ENCODE data around the gene ZAR1L. TPM values are rescaled to one million over a fixed set of nuclear protein-coding genes. Genes with fewer than 3 reads are reported as not detected.

ZAR1L gene
- total RNA-seq, 2 experiments from 2014 or later = not detected

- H3K9me3 Mint-ChIP-seq = no peaks in the 10 kb centered on the region
- H3K27me3 ChIP-seq (ENCODE audit: control insufficient read depth in 1 of 2, insufficient read depth in 2 of 2, low read length in 2 of 2) = no peaks in the 10 kb centered on the region
- peaks cover 13% of the 10 kb centered on the region for H3K36me3 Mint-ChIP-seq (ENCODE audit: low read depth)
- no peaks in the 10 kb centered on the region for H3K9me3 ChIP-seq (ENCODE audit: control insufficient read depth in 1 of 2, insufficient read depth in 1 of 2, low read length in 2 of 2)
- H3K27ac Mint-ChIP-seq = peak overlapping the region; percentile 100
- H3K36me3 ChIP-seq (ENCODE audit: insufficient read depth, low read length) = no peaks in the 10 kb centered on the region
- intact Hi-C loops (cut with DNase I, micrococcal nuclease) = loop anchor here (2.0 to 10.0 kb wide), 6 partner anchors 126 to 1499 kb away; partner anchors contain the start of genes HSPH1 (in 1 of the 2), N4BP2L2 (in 1 of the 2), PDS5B (in 1 of the 2) and RFC3 (in 1 of the 2)
- H3K4me3 Mint-ChIP-seq = peak overlapping the region; percentile 96
- ATAC-seq (ENCODE audit: poor library complexity) = no peak
- peaks cover 16% of the 10 kb centered on the region for H3K4me1 Mint-ChIP-seq (ENCODE audit: low read depth)
- no peaks in the 10 kb centered on the region for H3K27me3 Mint-ChIP-seq
- CTCF ChIA-PET = interaction anchor here (0.5 kb wide), 2 partner anchors 8 to 13 kb away, joined by 3 to 4 read pairs; no protein-coding TSS in a partner anchor
- peak overlapping the region in 1 of 2 donors; percentile 100 for H3K27ac ChIP-seq (ENCODE audit: low read depth in 1 of 2, low read length in 2 of 2)
- TF ChIP-seq, protein P1, sequence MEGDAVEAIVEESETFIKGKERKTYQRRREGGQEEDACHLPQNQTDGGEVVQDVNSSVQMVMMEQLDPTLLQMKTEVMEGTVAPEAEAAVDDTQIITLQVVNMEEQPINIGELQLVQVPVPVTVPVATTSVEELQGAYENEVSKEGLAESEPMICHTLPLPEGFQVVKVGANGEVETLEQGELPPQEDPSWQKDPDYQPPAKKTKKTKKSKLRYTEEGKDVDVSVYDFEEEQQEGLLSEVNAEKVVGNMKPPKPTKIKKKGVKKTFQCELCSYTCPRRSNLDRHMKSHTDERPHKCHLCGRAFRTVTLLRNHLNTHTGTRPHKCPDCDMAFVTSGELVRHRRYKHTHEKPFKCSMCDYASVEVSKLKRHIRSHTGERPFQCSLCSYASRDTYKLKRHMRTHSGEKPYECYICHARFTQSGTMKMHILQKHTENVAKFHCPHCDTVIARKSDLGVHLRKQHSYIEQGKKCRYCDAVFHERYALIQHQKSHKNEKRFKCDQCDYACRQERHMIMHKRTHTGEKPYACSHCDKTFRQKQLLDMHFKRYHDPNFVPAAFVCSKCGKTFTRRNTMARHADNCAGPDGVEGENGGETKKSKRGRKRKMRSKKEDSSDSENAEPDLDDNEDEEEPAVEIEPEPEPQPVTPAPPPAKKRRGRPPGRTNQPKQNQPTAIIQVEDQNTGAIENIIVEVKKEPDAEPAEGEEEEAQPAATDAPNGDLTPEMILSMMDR (IDR thresholded peaks at IDR 0.05) = no peak
- peak overlapping the region; percentile 84 for H3K4me3 ChIP-seq (ENCODE audit: low read length)
- no peak for DNase-seq
- H3K4me1 ChIP-seq (ENCODE audit: insufficient read depth, low read length) = peaks cover 15% of the 10 kb centered on the region
- POLR2A ChIA-PET = interaction anchor here (0.9 to 3.2 kb wide), 8 partner anchors 111 to 1227 kb away, joined by 3 to 83 read pairs (median 10); partner anchors contain the start of genes N4BP2L1, N4BP2L2 and PDS5B
These were observed 821 bp upstream of the ZAR1L start for GRCh38 chr13:32316028-32316339.

GRCh38 chr13:32314271-32315237 is 609 bp downstream of the ZAR1L start:
- H3K4me3 Mint-ChIP-seq = peak overlapping the region; percentile 96
- ATAC-seq (ENCODE audit: poor library complexity) (peak; percentile 77), DNase-seq (peak in 11 of 14 experiments; percentile 18 to 84 (median 54))
- Histone ChIP-seq H3K4me1 (ENCODE audit: insufficient read depth, low read length) (peaks cover 19% of the 10 kb centered on the region), H3K27ac (ENCODE audit: low read depth in 1 of 2, low read length in 2 of 2) (peak overlapping the region; percentile 99 to 100), H3K9me3 (ENCODE audit: control insufficient read depth in 1 of 2, insufficient read depth in 1 of 2, low read length in 2 of 2) (no peaks in the 10 kb centered on the region), H3K27me3 (ENCODE audit: control insufficient read depth in 1 of 2, insufficient read depth in 2 of 2, low read length in 2 of 2) (no peaks in the 10 kb centered on the region), H3K4me3 (ENCODE audit: low read length) (peak overlapping the region; percentile 84), H3K36me3 (ENCODE audit: insufficient read depth, low read length) (no peaks in the 10 kb centered on the region)
- CTCF ChIA-PET = interaction anchor here (0.9 to 1.3 kb wide), 2 partner anchors 405 to 1228 kb away, joined by 3 to 4 read pairs; no protein-coding TSS in a partner anchor
- H3K4me1 Mint-ChIP-seq (ENCODE audit: low read depth) = peaks cover 24% of the 10 kb centered on the region
- intact Hi-C loops (cut with DNase I, micrococcal nuclease) = loop anchor here (2.0 to 10.0 kb wide), 7 partner anchors 112 to 1500 kb away; partner anchors contain the start of genes HSPH1 (in 1 of the 2), PDS5B (in 1 of the 2) and RFC3 (in 1 of the 2)
- peaks cover 13% of the 10 kb centered on the region for H3K36me3 Mint-ChIP-seq (ENCODE audit: low read depth)
- no peaks in the 10 kb centered on the region for H3K9me3 Mint-ChIP-seq
- POLR2A ChIA-PET = interaction anchor here (0.5 to 3.2 kb wide), 23 partner anchors 8 to 1504 kb away, joined by 3 to 83 read pairs (median 5); partner anchors contain the start of genes HSPH1, N4BP2L1, N4BP2L2 and PDS5B
- TF ChIP-seq, protein P1 (IDR thresholded peaks at IDR 0.05) = no peak
- H3K27ac Mint-ChIP-seq = peak overlapping the region; percentile 100
- no peaks in the 10 kb centered on the region for H3K27me3 Mint-ChIP-seq

- Histone ChIP-seq H3K9me3 (ENCODE audit: control insufficient read depth in 1 of 2, insufficient read depth in 1 of 2, low read length in 2 of 2) (no peaks in the 10 kb centered on the region), H3K27ac (ENCODE audit: low read depth in 1 of 2, low read length in 2 of 2) (no peak overlapping the region), H3K36me3 (ENCODE audit: insufficient read depth, low read length) (no peaks in the 10 kb centered on the region), H3K4me1 (ENCODE audit: insufficient read depth, low read length) (peaks cover 19% of the 10 kb centered on the region), H3K27me3 (ENCODE audit: control insufficient read depth in 1 of 2, insufficient read depth in 2 of 2, low read length in 2 of 2) (no peaks in the 10 kb centered on the region), H3K4me3 (ENCODE audit: low read length) (no peak overlapping the region)
- Mint-ChIP-seq H3K4me3 (no peak overlapping the region), H3K27ac (no peak overlapping the region), H3K36me3 (ENCODE audit: low read depth) (peaks cover 13% of the 10 kb centered on the region), H3K9me3 (no peaks in the 10 kb centered on the region), H3K4me1 (ENCODE audit: low read depth) (peaks cover 29% of the 10 kb centered on the region), H3K27me3 (no peaks in the 10 kb centered on the region)
- ChIA-PET CTCF (no interaction called here), POLR2A (no interaction called here)
- TF ChIP-seq, protein P1 (IDR thresholded peaks at IDR 0.05) = no peak
- DNase-seq (peak in 1 of 14 experiments; percentile 16), ATAC-seq (ENCODE audit: poor library complexity) (no peak)
- intact Hi-C loops (cut with DNase I, micrococcal nuclease) = loop anchor here (2.0 to 10.0 kb wide), 3 partner anchors 65 to 1503 kb away; partner anchors contain the start of genes HSPH1 (in 1 of the 2) and RFC3 (in 1 of the 2)
These were observed 3.8 kb downstream of the ZAR1L start for GRCh38 chr13:32311188-32311897.
